Mucosa of descending colon (tissue), 3 donors: ENCODE results near the gene DNAH9. TPM values are rescaled to one million over a fixed set of nuclear protein-coding genes. Genes with fewer than 3 reads are reported as not detected.

ENCODE experiments used
- ATAC-seq: fragments of 200-7000 bp; cut with Tn5 transposase; one replicate; pipeline ENCODE4 v1.9.1; 2020; ENCODE audit warnings: mild to moderate bottlenecking, moderate library complexity
- DNase-seq, 3 donors: peaks; one replicate each; pipeline ENCODE4 v3.0.0-alpha.2; 2020
- H3K36me3 ChIP-seq: fragments of 200-600 bp; one replicate; pipeline ENCODE4 v1.8.0; 2021; ENCODE audit warnings: low read depth, mild to moderate bottlenecking
- H3K4me1 ChIP-seq: fragments of 200-600 bp; one replicate; pipeline ENCODE4 v1.8.0; 2021; ENCODE audit warnings: low read depth, mild to moderate bottlenecking
- H3K4me3 ChIP-seq: fragments of 200-600 bp; one replicate; pipeline ENCODE4 v1.8.0; 2021; ENCODE audit warnings: mild to moderate bottlenecking
- H3K9me3 ChIP-seq: fragments of 200-600 bp; one replicate; pipeline ENCODE4 v1.8.0; 2021; ENCODE audit warnings: mild to moderate bottlenecking
- intact Hi-C, 2 donors: fragments of 100-400 bp; cut with DNase I in 1 of 2; cut with micrococcal nuclease in 1 of 2; formaldehyde crosslinking; loops; one replicate each; pipeline versions ENCODE4 v1.11.0 to v1.11.1; 2022; cut with DNase I, micrococcal nuclease
- total RNA-seq, 3 donors: library from RNA; stranded (reverse); fragmentation: NEBNext Ultra II Directional in 2 of 3; extraction: Animal tissue kit (Norgen Biotek cat#: 25700) in 2 of 3; gene quantifications; one replicate each; pipeline versions ENCODE4 v1.2.1 to v1.2.4, GENCODE V29; 2021 to 2023
- TF ChIP-seq, protein P1 (sequence below): fragments of 200-600 bp; IDR thresholded peaks from one replicate; pipeline ENCODE4 v1.8.0; 2022; ENCODE audit warnings: antibody characterized with exemption, mild to moderate bottlenecking
- donor health status: DM: no; HTN: no; CAD: no; lungs with moderate emphysema.
- donor health status: DM: no; HTN: no; CAD: no.
- donor health status: DM: no; HTN: yes; CAD: no.

Gene DNAH9
- total RNA-seq, 3 donors from 2014 or later = 0.41 to 1.5 (median 0.79) TPM

DNA sequence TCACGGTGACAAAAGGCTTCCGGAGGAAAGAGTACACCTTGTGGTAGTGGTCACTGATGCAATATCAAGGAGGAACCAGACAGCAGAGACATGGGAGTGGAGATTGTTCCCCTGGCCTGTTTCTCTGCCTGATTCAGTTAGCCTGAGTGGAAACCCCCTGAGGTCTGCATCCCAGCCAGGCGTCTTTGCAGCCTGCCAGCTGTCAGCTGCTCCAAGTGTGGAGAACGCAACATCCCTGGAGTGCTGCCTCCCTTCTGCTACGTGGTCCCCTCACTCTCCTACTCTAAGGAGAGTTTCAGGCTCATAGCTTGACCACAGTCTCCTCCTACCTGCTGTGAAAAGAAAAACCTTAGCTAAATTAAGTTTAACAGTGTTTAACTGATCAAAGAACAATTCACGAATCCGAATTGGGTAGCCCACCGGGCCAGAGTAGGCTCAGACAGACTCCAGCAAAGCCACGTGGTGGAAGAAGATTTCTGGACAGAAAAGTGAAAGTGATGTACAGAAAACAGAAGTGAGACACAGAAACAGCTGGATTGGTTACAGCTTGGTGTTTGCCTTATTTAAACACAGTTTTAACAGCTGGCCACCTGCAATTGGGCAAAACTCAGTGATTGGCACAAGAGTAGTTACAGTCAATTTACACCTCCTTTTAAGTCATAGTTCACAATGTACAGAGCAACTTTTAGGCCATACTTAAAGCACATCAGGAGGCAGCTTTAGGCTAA, 188.6 kb downstream of the DNAH9 start:
- intact Hi-C loops = no loop called here
- H3K9me3 ChIP-seq = no peaks in the 10 kb centered on the region
- no peaks in the 10 kb centered on the region for H3K4me1 ChIP-seq
- TF ChIP-seq, protein P1, sequence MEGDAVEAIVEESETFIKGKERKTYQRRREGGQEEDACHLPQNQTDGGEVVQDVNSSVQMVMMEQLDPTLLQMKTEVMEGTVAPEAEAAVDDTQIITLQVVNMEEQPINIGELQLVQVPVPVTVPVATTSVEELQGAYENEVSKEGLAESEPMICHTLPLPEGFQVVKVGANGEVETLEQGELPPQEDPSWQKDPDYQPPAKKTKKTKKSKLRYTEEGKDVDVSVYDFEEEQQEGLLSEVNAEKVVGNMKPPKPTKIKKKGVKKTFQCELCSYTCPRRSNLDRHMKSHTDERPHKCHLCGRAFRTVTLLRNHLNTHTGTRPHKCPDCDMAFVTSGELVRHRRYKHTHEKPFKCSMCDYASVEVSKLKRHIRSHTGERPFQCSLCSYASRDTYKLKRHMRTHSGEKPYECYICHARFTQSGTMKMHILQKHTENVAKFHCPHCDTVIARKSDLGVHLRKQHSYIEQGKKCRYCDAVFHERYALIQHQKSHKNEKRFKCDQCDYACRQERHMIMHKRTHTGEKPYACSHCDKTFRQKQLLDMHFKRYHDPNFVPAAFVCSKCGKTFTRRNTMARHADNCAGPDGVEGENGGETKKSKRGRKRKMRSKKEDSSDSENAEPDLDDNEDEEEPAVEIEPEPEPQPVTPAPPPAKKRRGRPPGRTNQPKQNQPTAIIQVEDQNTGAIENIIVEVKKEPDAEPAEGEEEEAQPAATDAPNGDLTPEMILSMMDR = no peak
- no peak for DNase-seq
- no peak for ATAC-seq
- H3K36me3 ChIP-seq = no peaks in the 10 kb centered on the region
- no peak overlapping the region for H3K4me3 ChIP-seq

DNA sequence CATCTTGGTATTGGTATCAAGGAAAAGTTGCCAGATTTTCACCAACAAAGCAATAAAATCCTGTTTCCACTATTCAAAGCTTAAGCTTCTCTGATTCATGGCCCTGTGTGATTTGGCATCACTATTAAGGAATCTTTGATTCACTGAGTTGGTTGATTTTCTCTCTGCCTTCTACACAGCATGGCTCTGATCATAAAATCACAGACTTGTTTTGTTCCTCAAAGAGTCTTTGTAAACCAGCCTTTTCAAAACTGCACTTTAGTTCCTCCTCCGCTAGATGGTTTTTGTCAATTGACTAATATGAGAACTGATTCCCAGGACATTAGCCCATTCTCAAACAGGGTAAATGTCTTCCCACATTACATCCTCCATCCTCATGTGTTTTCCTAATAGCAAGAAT, 197.6 kb downstream of the DNAH9 start:
- no peaks in the 10 kb centered on the region for H3K36me3 ChIP-seq
- H3K9me3 ChIP-seq = no peaks in the 10 kb centered on the region
- H3K4me1 ChIP-seq = no peaks in the 10 kb centered on the region
- no peak for DNase-seq
- intact Hi-C loops = no loop called here
- no peak overlapping the region for H3K4me3 ChIP-seq
- no peak for ATAC-seq
- TF ChIP-seq, protein P1 = no peak

DNA sequence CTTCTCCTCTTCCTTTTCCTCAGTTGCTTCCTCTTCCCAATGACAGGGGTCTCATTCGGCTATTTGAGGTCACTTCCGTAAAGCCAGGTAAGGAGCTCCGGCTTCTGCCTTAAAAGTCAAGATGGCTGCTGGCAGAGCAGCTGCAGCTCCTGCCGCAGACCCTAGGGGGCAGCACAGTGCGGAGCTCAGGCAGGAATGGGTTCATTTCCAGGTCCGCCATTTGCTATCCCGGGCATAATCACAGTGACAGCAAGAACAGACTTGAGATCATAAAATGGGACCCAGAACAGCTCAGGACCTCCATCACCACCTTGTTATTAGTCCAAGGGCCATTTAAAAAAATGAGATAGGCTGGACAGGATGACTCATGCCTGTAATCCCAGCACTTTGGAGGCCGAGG, 199.5 kb downstream of the DNAH9 start:
- Histone ChIP-seq H3K36me3 (no peaks in the 10 kb centered on the region), H3K4me1 (no peaks in the 10 kb centered on the region), H3K4me3 (no peak overlapping the region), H3K9me3 (no peaks in the 10 kb centered on the region)
- TF ChIP-seq, protein P1 = no peak
- DNase-seq = no peak
- intact Hi-C loops = no loop called here
- no peak for ATAC-seq

DNA sequence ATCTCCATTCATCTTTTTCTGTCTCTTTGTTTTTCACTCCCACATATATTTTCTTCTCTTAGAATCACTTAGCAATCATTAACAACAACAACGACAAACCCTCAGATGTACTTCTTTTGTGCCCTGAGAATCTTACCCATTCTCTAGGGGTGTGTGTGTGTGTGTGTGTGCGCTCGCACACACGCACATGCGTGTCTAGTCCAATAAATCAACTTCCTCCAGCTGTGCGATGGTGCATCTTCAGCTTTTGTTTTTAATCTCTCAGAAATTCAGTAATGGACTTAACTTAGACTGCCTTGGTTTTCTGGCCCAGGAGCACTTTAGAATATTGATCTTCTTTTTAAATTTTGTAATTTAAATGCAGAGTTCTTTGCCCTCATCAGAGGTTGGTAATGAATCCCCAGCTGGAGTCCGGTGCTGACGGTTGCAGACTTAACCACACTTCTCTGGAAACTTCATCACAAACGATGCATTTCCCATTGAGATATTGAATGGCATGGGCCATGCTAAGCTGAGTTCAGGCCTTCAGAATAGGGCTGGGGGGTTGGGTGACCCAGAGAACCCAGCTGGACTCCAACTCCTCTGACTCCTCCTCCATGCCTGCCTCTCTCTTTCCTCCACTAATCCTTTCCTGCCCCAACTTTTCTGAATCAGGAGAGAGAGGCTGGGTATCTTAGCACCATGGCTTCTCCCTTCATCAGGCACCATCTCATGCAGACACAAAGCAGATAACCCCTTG, 205.1 kb downstream of the DNAH9 start:
- ATAC-seq = no peak
- no peaks in the 10 kb centered on the region for H3K4me1 ChIP-seq
- TF ChIP-seq, protein P1 = no peak
- DNase-seq = no peak
- no peak overlapping the region for H3K4me3 ChIP-seq
- intact Hi-C loops = no loop called here
- no peaks in the 10 kb centered on the region for H3K9me3 ChIP-seq
- no peaks in the 10 kb centered on the region for H3K36me3 ChIP-seq

DNA sequence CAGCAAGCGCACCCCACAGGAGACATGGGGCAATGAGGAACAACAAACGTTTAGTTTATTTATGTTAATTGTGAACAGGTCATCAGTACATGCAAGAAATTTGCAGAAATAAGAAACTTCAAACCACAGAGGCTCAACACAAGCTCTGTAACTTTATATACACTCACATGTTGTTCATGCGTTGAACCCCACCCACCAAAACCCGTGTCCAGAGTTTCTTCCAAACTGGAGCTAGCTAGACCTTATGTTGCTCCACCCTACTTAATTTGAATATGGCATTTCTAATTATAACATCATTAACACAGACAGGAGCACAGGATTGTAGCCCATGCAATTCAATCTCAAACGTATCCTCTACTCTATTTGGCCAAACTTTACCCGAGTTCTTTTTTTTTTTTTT, 206.9 kb downstream of the DNAH9 start:
- no peak overlapping the region for H3K4me3 ChIP-seq
- ATAC-seq (no peak), DNase-seq (no peak)
- H3K36me3 ChIP-seq = no peaks in the 10 kb centered on the region
- intact Hi-C loops = no loop called here
- no peaks in the 10 kb centered on the region for H3K4me1 ChIP-seq
- TF ChIP-seq, protein P1 = no peak
- no peaks in the 10 kb centered on the region for H3K9me3 ChIP-seq
